SKM-1 (cell line): ENCODE results near the gene CLCN6.

Source experiments
- DNase-seq: peaks from one replicate; lab custom pipeline; 2025; ENCODE audit not compliant: unreplicated experiment; lab: John Stamatoyannopoulos, UW

The CLCN6 gene

GRCh38 chr1:11874624-11875023 lies 68.6 kb downstream of the CLCN6 start:
- DNase-seq: no peak

- DNase-seq: no peak
Observed at GRCh38 chr1:11875094-11875493, 69.1 kb downstream of the CLCN6 start.

GRCh38 chr1:11877074-11877473 lies 71.1 kb downstream of the CLCN6 start:
- DNase-seq: no peak

- DNase-seq: no peak
Observed at GRCh38 chr1:11878081-11878890, 72.3 kb downstream of the CLCN6 start.

GRCh38 chr1:11878891-11879190 lies 72.8 kb downstream of the CLCN6 start:
- no peak for DNase-seq

- DNase-seq: no peak
Observed at GRCh38 chr1:11879311-11880180, 73.6 kb downstream of the CLCN6 start.

- no peak for DNase-seq
Observed at GRCh38 chr1:11880181-11880575, 74.2 kb downstream of the CLCN6 start.

- DNase-seq: no peak
Observed at GRCh38 chr1:11880911-11881748, 75.1 kb downstream of the CLCN6 start.

GRCh38 chr1:11881749-11882441 lies 75.9 kb downstream of the CLCN6 start:
- DNase-seq: no peak

GRCh38 chr1:11882814-11883538 lies 77.0 kb downstream of the CLCN6 start:
- DNase-seq: no peak

- no peak for DNase-seq
Observed at GRCh38 chr1:11885916-11886315, 79.9 kb downstream of the CLCN6 start.

GRCh38 chr1:11886986-11887665 lies 81.1 kb downstream of the CLCN6 start:
- no peak for DNase-seq

GRCh38 chr1:11887666-11888007 lies 81.6 kb downstream of the CLCN6 start:
- DNase-seq: no peak

GRCh38 chr1:11888206-11888876 lies 82.3 kb downstream of the CLCN6 start:
- no peak for DNase-seq

- DNase-seq: no peak
Observed at GRCh38 chr1:11888877-11889208, 82.9 kb downstream of the CLCN6 start.

- no peak for DNase-seq
Observed at GRCh38 chr1:11891433-11892186, 85.6 kb downstream of the CLCN6 start.
